IPS-18a (cell line): ENCODE results near the gene HSPB1.
"Not testable (repeated sequence)": the region's sequence is repeated elsewhere in the genome, so short reads cannot be mapped to it uniquely, and the experiment has no call there.

Experiments
- H3K27ac ChIP-seq: one replicate; pipeline ENCODE4 v1.5.1; 2013; ENCODE audit warnings: low read length
- H3K27me3 ChIP-seq: one replicate; pipeline ENCODE4 v1.6.1; 2013; ENCODE audit warnings: mild to moderate bottlenecking, low read length; ENCODE audit not compliant: control insufficient read depth, insufficient read depth
- H3K36me3 ChIP-seq: one replicate; pipeline ENCODE4 v1.6.1; 2013; ENCODE audit warnings: low read depth, low read length; ENCODE audit not compliant: control insufficient read depth
- H3K4me1 ChIP-seq: one replicate; pipeline ENCODE4 v1.6.1; 2013; ENCODE audit warnings: low read depth, low read length; ENCODE audit not compliant: control insufficient read depth
- H3K4me3 ChIP-seq: one replicate; pipeline ENCODE4 v1.5.1; 2013; ENCODE audit warnings: low read length
- H3K9ac ChIP-seq: one replicate; pipeline ENCODE4 v1.6.1; 2013; ENCODE audit warnings: mild to moderate bottlenecking, low read length, moderate library complexity
- H3K9me3 ChIP-seq: one replicate; pipeline ENCODE4 v1.6.1; 2013; ENCODE audit warnings: low read depth, low read length; ENCODE audit not compliant: control insufficient read depth

Gene HSPB1

DNA sequence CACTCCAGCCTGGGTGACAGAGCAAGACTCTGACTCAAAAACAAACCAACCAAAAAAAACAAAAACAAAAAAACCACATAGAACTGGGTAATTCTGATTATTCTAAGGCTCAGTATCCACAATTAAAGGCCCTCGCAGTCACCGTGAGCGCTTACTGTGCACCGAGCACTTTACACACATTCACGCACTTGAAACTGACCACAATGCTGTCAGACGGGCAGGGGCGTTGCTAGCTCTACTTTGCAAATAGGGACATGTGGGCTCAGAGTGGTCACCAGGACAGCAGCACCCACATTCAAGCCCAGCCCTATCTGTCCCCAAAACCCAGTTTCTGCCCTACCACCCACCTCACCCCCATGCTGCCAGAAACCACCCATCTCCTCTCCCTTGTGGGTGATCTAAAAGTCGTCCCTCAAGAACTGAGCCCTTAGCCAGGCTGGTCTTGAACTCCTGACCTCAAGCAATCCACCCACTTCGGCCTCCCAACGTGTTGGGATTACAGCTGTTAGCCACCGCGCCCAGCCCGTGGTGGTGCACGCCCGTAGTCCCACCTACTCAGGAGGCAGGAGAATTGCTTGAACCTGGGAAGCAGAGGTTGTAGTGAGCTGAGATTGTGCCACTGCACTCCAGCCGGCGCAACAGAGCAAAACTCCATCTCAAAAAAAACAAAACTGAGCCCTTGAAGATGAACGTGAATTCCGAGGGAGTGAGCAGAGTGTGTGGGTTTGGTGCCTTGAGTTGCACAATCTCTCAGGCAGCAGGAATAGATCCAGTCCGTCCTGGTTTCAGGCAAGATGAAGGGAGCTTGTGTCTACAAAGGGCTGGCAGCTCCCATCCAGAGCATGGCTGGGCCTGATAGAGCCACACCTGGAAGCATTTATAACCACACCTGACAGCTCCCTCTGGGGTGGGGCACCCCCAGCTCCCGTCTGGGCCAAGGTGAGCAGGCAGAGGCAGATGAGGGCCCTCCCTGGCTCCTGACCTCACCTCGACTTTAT lies 5.4 kb upstream of the HSPB1 start:
- Histone ChIP-seq H3K27me3 (peaks cover 10% of the 10 kb centered on the region), H3K9ac (no peak overlapping the region), H3K4me3 (no peak overlapping the region), H3K4me1 (peaks cover 4% of the 10 kb centered on the region), H3K27ac (no peak overlapping the region), H3K36me3 (no peaks in the 10 kb centered on the region), H3K9me3 (no peaks in the 10 kb centered on the region)

DNA sequence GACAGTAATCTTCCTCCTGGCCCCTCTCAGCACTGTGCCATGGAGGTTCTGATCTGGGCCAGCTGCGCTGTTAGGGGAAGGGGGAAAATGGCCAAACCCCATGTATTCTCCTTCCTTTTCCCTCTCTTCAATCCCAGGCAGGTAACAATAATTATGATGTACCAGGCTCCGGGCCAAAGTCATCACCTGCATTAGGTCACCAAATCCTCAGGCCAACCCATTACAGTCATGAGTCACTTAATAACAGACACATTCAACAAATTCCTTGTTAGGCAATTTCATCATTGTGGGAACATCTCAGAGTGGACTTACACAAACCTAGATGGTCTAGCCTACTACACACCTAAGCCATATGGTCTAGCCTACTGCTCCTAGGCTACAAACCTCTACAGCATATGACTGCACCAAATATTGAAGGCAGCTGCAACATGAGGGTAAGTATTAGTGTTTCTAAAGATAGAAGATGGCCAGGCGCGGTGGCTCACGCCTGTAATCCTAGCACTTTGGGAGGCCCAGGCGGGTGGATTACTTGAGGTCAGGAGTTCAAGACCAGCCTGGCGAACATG lies 2.2 kb upstream of the HSPB1 start:
- Histone ChIP-seq H3K27me3 (peaks cover 14% of the 10 kb centered on the region), H3K9me3 (no peaks in the 10 kb centered on the region), H3K4me3 (no peak overlapping the region), H3K27ac (no peak overlapping the region), H3K36me3 (no peaks in the 10 kb centered on the region), H3K4me1 (peaks cover 7% of the 10 kb centered on the region), H3K9ac (no peak overlapping the region)

DNA sequence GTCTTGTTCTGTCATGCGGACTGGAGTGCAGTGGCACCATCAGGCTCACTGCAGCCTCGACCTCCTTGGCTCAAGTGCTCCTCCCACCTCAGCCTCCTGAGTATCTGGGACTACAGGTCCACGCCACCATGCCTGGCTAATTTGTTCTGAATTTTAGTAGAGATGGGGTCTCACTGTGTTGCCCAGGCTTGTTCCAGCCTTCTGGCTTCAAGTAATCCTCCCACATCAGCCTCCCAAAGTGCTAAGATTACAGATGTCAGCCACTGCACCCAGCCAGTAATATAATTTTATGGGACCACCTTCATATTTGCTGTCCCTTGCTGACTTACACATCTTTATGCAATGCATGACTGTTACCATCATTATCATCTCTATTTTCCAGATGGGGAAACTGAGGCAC lies 1.5 kb upstream of the HSPB1 start:
- no peak overlapping the region for H3K9ac ChIP-seq
- no peak overlapping the region for H3K27ac ChIP-seq
- no peak overlapping the region for H3K4me3 ChIP-seq
- no peaks in the 10 kb centered on the region for H3K36me3 ChIP-seq
- no peaks in the 10 kb centered on the region for H3K9me3 ChIP-seq
- peaks cover 7% of the 10 kb centered on the region for H3K4me1 ChIP-seq
- peaks cover 14% of the 10 kb centered on the region for H3K27me3 ChIP-seq

DNA sequence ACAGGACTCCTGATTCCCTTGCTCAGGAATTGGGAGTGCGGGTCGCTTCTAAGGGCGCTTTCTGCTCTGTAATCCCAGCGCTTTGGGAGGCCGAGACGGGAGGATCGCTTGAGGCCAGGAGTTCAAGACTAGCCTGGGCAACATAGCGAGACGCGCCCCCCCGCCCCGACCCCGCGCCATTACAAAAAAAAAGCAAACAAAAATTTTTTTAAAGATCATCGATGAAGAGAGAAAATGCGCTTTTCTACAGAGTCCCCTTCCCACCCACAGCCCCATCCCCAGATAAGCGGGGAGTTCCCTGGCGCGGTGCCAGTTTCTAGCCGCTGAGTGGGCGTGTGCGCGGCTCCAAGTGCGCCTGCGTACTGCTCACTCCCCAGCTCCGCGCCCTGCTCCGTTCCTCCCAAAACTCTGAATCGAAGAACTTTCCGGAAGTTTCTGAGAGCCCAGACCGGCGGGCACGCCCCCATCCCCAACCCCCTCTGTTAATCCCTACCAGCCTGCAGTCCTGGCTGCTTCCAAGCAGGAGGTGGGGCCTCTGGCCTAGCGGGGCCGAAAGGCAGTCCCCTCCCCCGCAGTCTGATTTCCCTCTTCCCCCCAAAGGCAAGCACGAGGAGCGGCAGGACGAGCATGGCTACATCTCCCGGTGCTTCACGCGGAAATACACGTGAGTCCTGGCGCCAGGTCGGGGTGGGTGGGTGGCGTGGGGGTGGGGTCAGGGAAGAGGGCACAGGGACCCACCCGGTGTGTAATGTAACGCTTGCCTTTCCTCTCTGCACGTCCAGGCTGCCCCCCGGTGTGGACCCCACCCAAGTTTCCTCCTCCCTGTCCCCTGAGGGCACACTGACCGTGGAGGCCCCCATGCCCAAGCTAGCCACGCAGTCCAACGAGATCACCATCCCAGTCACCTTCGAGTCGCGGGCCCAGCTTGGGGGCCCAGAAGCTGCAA lies 1.0 kb downstream of the HSPB1 start:
- Histone ChIP-seq H3K36me3 (no peaks in the 10 kb centered on the region), H3K9ac (peak overlapping the region; percentile 56), H3K27me3 (peaks cover 14% of the 10 kb centered on the region), H3K27ac (peak overlapping the region; percentile 22), H3K4me1 (peaks cover 7% of the 10 kb centered on the region), H3K4me3 (peak overlapping the region; percentile 68), H3K9me3 (no peaks in the 10 kb centered on the region)

DNA sequence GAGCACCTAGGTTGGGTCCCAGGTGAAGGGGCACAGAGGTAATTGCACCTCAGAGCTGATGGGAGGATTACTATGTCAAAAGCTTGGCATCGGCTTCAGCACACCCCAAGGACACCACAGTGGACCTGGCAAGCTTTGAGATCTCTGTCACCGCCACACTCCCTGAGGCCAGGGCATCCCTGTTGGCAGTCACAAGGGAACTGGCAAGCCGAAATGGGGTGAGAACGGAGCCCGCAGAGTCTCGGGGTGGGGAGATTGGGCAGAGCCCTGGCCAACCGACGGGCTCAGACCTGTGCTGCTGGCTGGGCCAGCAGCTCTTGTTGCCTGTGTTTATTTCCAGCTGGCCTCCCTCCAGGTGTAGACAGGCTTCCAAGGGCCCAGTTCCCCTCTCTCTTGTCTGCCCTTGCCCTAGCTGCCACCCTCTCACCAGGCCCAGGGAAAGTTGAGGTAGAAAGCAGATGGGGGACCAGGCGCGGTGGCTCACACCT lies 2.5 kb downstream of the HSPB1 start:
- H3K4me1 ChIP-seq: peaks cover 7% of the 10 kb centered on the region
- H3K27me3 ChIP-seq: peaks cover 14% of the 10 kb centered on the region
- no peak overlapping the region for H3K9ac ChIP-seq
- H3K36me3 ChIP-seq: no peaks in the 10 kb centered on the region
- no peaks in the 10 kb centered on the region for H3K9me3 ChIP-seq
- H3K27ac ChIP-seq: no peak overlapping the region
- no peak overlapping the region for H3K4me3 ChIP-seq

DNA sequence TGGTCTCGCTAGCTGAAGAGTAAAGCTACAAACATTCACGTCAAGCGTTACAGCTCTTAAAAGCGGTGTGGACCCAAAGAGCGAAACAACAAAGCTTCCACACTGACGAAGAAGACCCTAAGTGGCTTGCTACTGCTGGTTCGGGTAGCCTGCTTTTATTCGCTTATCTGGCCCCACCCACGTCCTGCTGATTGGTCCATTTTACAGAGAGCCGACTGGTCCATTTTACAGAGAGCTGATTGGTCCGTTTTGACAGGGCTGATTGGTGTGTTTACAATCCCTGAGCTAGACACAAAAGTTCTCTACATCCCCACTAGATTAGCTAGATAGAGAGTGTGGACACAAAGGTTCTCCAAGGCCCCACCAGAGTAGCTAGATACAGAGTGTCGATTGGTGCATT lies 6.4 kb downstream of the HSPB1 start:
- not testable (repeated sequence) for H3K36me3 ChIP-seq, H3K9me3 ChIP-seq, H3K9ac ChIP-seq, H3K4me3 ChIP-seq, H3K27me3 ChIP-seq, H3K27ac ChIP-seq, H3K4me1 ChIP-seq

DNA sequence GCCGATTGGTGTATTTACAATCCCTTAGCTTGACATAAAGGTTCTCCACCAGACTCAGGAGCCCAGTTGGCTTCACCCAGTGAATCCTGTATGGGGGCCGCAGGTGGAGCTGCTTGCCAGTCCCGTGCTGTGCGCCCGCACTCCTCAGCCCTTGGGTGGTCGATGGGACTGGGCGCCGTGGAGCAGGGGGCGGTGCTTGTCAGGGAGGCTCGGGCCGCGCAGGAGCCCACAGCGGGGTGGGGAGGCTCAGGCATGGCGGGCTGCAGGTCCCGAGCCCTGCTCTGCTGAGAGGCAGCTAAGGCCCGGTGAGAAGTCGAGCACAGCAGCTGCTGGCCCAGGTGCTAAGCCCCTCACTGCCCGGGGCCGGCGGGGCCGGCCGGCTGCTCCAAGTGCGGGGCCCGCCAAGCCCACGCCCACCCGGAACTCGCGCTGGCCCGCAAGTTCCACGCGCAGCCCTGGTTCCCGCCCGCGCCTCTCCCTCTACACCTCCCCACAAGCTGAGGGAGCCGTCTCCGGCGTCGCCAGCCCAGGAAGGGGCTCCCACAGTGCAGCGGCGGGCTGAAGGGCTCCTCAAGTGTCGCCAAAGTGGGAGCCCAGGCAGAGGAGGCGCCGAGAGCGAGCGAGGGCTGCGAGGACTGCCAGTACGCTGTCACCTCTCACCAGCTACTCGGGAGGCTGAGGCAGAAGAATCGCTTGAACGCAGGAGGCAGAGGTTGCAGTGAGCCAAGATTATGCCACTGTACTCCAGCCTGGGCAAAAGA lies 7.0 kb downstream of the HSPB1 start:
- H3K36me3 ChIP-seq: not testable (repeated sequence)

DNA sequence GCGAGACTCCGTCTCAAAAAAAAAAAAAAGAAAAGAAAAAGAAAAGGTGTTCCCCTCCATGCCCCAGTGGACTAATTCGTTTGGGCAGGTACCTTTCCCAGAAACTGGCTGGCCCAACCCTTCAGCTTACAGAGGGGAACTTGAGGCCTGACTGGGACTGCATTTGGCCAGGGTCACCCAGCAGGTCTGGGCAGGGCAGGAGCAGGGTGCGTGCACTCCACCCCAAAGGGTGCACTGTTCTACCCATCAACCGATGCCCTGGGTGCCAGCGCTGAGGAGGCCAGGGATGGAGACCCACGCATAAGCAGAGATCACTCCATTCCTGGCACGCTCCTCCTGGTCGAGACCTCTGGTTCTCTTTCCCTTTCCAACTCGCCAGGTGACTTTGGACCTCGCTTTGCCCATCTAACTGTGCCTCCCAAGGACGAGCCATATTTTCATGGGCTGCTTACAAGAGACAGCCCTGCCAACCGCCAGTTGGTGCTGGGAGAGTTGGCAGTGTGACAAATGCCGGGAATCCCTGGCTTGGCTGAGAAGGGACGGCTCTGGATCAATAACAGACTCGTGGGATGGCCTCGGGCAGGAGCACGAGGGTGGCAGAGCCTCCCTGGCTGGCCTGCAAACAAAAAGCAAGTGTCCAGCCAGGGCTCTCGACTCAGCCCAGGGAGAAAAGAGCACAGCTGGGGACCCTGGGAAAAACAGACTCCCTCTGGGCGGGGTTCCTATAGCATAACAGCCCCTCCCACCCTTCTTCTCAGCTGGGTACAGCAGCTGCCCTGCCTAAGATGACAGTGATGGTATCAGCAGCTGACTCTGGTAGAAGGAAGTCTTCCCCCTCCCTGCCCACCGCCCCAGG lies 7.9 kb downstream of the HSPB1 start:
- Histone ChIP-seq H3K36me3 (no peaks in the 10 kb centered on the region), H3K27ac (no peak overlapping the region), H3K4me3 (no peak overlapping the region), H3K9ac (no peak overlapping the region), H3K27me3 (no peaks in the 10 kb centered on the region), H3K4me1 (no peaks in the 10 kb centered on the region), H3K9me3 (no peaks in the 10 kb centered on the region)

More for the DNA sequence above, 7.0 kb downstream of the HSPB1 start:
- not testable (repeated sequence) for H3K27me3 ChIP-seq, H3K4me1 ChIP-seq, H3K4me3 ChIP-seq, H3K9ac ChIP-seq, H3K9me3 ChIP-seq, H3K27ac ChIP-seq

DNA sequence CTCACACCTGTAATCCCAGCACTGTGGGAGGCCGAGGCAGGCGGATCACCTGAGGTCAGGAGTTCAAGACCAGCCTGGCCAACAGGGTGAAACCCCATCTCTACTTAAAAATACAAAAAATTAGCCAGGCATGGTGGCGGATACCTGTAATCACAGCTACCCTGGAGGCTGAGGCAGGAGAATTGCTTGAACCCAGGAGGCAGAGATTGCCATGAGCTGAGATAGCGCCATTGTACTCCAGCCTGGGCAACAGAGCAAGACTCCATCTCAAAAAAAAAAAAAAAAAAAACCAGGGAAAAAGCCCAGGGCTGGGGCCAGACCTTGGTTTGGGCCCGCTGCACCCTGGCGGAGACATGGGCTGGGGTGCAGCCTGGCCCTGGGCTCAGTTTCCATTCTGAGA lies 9.4 kb downstream of the HSPB1 start:
- H3K9me3 ChIP-seq, H3K9ac ChIP-seq, H3K4me1 ChIP-seq, H3K36me3 ChIP-seq, H3K4me3 ChIP-seq, H3K27me3 ChIP-seq, H3K27ac ChIP-seq: not testable (repeated sequence)

DNA sequence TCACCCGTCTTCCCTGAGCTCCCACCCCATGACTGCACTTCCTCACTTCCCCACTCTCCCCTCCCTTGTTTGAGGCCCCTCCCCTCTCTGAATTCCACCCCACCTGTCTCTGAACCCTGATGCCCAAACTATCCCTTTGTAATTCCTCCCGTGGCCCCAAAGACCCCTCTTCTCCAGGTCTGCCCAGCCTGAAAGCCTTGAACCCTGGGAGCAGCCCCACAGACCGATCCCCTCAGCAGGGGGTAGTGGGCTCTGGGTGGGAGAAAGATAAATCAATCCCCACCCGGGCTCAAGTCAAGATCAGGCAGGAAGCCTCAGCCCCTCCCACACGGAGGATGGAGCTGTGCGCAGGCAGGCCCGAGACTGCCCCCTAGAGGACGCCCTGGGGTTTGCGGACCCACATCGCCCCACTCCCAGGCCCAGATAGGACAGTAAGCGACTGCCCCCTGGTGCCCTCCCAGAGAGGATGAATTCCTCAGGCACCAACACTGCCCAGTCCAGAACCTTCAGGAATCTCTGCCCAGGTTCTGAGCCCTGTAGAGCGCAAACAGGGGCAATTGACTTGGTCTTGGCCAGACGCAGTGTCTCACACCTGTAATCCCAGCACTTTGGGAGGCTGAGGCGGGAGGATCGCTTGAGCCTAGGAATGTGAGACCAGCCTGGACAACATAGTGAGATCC lies 11.7 kb downstream of the HSPB1 start:
- peak overlapping the region; percentile 16 for H3K9ac ChIP-seq
- no peak overlapping the region for H3K27ac ChIP-seq
- H3K4me1 ChIP-seq: peaks cover 13% of the 10 kb centered on the region
- H3K36me3 ChIP-seq: no peaks in the 10 kb centered on the region
- H3K27me3 ChIP-seq: no peaks in the 10 kb centered on the region
- peak overlapping the region; percentile 57 for H3K4me3 ChIP-seq
- H3K9me3 ChIP-seq: no peaks in the 10 kb centered on the region
